IPS DF 6.9 (cell line): ENCODE results near the gene CACNA1E.

Source experiments
- DNase-seq: peaks from one replicate; pipeline ENCODE4 v3.0.0-alpha.2; 2013; ENCODE audit warnings: low read depth, low spot score
- H3K27ac ChIP-seq: one replicate; pipeline ENCODE4 v1.5.1; 2013; ENCODE audit warnings: low read length, control low read depth
- H3K27me3 ChIP-seq: 2 replicates; pipeline ENCODE4 v1.6.1; 2013; ENCODE audit warnings: mild to moderate bottlenecking, low read length; ENCODE audit not compliant: control insufficient read depth, insufficient read depth
- H3K36me3 ChIP-seq: 2 replicates; pipeline ENCODE4 v1.6.1; 2013; ENCODE audit warnings: low read length; ENCODE audit not compliant: control insufficient read depth, insufficient read depth
- H3K4me1 ChIP-seq: 2 replicates; pipeline ENCODE4 v1.6.1; 2013; ENCODE audit warnings: low read length; ENCODE audit not compliant: control insufficient read depth, insufficient read depth
- H3K4me3 ChIP-seq: 2 replicates; pipeline ENCODE4 v1.5.1; 2013; ENCODE audit warnings: mild to moderate bottlenecking, low read length
- H3K9me3 ChIP-seq: 2 replicates; pipeline ENCODE4 v1.6.1; 2013; ENCODE audit warnings: low read length, inconsistent platforms; ENCODE audit not compliant: control insufficient read depth, insufficient read depth
- WGBS: extraction: QIAGEN DNeasy Blood & Tissue Kit; methylation state at CpG from one replicate; pipeline ENCODE4 v1.1.7; 2013; ENCODE audit warnings: mixed read lengths, missing lambda C conversion rate; ENCODE audit not compliant: insufficient read length, insufficient coverage; 5-methylcytosine and 5-hydroxymethylcytosine counted together

The CACNA1E gene

DNA sequence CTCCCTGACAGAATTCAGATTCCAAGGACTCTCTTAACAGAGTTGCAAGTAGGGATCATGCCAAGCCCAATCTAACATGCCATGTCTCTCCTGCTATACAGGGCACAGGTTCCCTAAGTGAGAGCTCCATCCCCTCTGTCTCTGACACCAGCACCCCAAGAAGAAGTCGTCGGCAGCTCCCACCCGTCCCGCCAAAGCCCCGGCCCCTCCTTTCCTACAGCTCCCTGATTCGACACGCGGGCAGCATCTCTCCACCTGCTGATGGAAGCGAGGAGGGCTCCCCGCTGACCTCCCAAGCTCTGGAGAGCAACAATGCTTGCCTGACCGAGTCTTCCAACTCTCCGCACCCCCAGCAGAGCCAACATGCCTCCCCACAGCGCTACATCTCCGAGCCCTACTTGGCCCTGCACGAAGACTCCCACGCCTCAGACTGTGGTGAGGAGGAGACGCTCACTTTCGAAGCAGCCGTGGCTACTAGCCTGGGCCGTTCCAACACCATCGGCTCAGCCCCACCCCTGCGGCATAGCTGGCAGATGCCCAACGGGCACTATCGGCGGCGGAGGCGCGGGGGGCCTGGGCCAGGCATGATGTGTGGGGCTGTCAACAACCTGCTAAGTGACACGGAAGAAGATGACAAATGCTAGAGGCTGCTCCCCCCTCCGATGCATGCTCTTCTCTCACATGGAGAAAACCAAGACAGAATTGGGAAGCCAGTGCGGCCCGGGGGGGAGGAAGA is 315.0 kb downstream of the CACNA1E start:
- WGBS, result no CpG with 5 or more reads among the region's 32 CpGs
- DNase-seq, result no peak
- H3K36me3 ChIP-seq, result no peaks in the 10 kb centered on the region

DNA sequence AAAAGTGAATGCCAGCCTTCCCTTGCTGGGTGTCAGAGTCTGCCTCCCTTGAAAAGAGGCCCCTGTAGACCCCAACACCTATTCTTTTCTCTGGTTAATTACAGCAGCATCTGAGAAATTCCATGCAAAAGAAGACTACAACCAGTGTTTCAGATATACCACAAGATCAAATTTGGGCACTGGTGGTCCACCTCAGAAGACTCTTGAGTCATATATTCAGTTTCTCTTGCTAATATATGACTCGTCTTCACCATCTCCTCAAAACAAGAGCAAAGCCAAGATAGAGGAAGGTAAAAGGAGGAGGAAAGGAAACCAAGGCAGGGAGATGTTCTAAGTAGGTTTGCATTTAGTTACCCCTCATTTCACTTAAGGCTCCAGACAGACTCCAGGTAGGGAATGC is 318.3 kb downstream of the CACNA1E start:
- Histone ChIP-seq H3K27me3 (no peaks in the 10 kb centered on the region), H3K4me3 (no peak overlapping the region), H3K27ac (no peak overlapping the region), H3K36me3 (no peaks in the 10 kb centered on the region), H3K4me1 (peaks cover 2% of the 10 kb centered on the region; the same call in 1 of the 2 replicates), H3K9me3 (no peaks in the 10 kb centered on the region)
- WGBS, result no CpG with 5 or more reads among the region's 1 CpG
- no peak for DNase-seq

More for the DNA sequence above, 315.0 kb downstream of the CACNA1E start:
- Histone ChIP-seq H3K4me1 (no peaks in the 10 kb centered on the region), H3K4me3 (no peak overlapping the region), H3K27ac (no peak overlapping the region), H3K9me3 (no peaks in the 10 kb centered on the region), H3K27me3 (no peaks in the 10 kb centered on the region)

DNA sequence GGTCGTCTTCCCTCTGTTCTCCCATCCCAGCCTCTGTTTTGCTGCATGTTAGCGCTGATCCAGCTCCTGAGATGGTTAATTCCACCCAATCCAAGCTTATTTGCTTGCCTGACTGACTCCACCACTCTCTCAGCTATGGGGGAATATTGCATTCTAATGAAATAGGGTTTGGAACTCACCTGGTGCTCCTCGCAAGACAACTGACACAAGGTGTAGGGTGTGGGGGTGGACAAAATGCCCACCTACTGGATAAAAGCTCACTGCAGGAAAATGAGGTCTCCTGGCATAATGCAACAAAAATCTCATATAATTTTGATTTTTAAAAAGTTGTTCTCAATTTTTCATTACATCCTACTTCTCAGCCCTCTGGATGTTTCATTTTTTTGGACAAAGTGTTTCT is 319.1 kb downstream of the CACNA1E start:
- H3K4me1 ChIP-seq, result peaks cover 2% of the 10 kb centered on the region; the same call in 1 of the 2 replicates
- DNase-seq, result no peak
- no peak overlapping the region for H3K27ac ChIP-seq
- no peaks in the 10 kb centered on the region for H3K9me3 ChIP-seq
- no peaks in the 10 kb centered on the region for H3K36me3 ChIP-seq
- WGBS, result no CpG with 5 or more reads among the region's 3 CpGs
- no peaks in the 10 kb centered on the region for H3K27me3 ChIP-seq
- H3K4me3 ChIP-seq, result no peak overlapping the region

DNA sequence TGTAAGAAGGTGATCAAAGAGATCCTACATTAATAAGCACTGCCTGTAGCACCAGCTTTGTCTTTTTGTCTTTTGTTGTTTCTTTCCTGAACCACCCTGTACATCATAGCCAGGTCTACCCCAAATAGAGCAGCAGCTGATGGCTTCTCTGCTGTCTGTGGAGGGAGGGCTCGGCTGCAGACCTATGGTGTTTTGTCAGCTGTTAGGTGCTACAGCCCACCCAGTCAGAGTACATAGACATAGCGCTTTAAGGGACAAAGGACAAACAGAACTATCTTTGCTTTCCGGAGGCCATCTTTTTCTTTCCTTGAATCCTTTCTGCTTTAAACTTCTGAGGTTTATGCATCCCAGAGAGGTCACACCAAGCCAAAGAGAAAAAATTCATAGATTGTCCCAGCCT is 320.1 kb downstream of the CACNA1E start:
- no CpG with 5 or more reads among the region's 3 CpGs for WGBS
- DNase-seq, result no peak
- Histone ChIP-seq H3K9me3 (no peaks in the 10 kb centered on the region), H3K36me3 (no peaks in the 10 kb centered on the region), H3K4me3 (no peak overlapping the region), H3K27me3 (no peaks in the 10 kb centered on the region), H3K27ac (no peak overlapping the region), H3K4me1 (peaks cover 2% of the 10 kb centered on the region; the same call in 1 of the 2 replicates)

DNA sequence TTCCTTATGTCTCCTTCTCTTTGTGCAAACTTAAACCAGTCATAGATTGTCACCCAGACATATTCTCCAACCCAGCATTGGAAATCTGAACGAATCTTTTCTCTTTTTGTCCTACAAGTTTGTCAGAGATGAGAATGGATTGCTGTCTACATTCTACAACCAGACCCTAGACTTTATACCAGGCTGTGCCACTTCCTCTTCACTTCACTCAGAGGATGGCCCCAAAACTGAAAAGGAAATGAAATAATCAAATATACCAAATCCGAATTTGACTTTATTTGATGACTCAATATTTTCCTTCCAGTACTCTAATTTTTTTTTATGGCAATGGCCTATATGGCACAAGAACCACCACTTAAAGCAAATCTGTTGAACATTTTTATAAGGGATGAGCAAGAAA is 321.7 kb downstream of the CACNA1E start:
- Histone ChIP-seq H3K27ac (no peak overlapping the region), H3K4me1 (peaks cover 2% of the 10 kb centered on the region; the same call in 1 of the 2 replicates), H3K4me3 (no peak overlapping the region), H3K27me3 (no peaks in the 10 kb centered on the region), H3K9me3 (no peaks in the 10 kb centered on the region; the same call in 1 of the 2 replicates), H3K36me3 (no peaks in the 10 kb centered on the region)
- no peak for DNase-seq
- WGBS, result no CpG with 5 or more reads among the region's 2 CpGs

DNA sequence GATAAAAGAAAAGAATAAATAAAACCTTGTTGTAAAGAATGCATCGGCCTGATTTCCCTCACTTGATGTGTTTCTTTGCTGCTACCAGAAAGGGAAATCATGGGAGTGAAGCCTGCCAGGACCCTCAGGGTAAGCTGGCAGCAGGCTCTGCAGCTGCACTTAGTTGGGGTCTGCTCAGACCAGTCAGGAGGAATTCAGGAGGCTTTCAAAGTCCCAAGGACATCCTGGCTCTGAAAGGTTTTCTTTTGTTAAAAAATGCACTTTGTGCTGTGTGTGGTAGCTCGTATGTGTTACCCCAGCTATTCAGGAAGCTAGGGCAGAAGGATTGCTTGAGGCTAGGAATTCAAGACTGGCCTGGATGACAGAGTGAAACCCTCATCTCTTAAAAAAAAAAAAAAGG is 323.4 kb downstream of the CACNA1E start:
- no peaks in the 10 kb centered on the region; the same call in 1 of the 2 replicates for H3K9me3 ChIP-seq
- no peak overlapping the region for H3K4me3 ChIP-seq
- no peak overlapping the region for H3K27ac ChIP-seq
- peaks cover 2% of the 10 kb centered on the region; the same call in 1 of the 2 replicates for H3K4me1 ChIP-seq
- no peak for DNase-seq
- no peaks in the 10 kb centered on the region for H3K36me3 ChIP-seq
- no peaks in the 10 kb centered on the region for H3K27me3 ChIP-seq
- WGBS, result no CpG with 5 or more reads among the region's 2 CpGs

DNA sequence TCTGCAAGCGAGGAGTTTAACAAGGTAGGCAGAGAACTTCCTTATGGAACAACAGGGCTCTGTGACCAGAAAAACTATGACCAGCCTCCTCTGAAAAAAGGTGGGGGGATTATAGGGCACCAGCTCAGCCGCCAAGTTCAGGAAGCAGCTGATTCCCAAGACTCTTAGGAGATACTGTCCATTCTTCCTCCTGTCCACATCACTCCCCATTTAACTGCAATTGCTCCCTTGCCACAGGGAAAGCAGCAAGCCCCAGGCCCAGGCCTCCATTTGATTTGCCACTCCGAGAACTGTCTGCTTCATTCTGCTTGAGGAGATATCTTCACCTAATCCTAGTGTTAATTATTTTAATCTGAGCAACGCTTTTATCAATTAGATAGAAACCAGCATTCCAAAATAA is 323.9 kb downstream of the CACNA1E start:
- no peak for DNase-seq
- peaks cover 2% of the 10 kb centered on the region; the same call in 1 of the 2 replicates for H3K4me1 ChIP-seq
- no peak overlapping the region for H3K4me3 ChIP-seq
- H3K36me3 ChIP-seq, result no peaks in the 10 kb centered on the region
- H3K9me3 ChIP-seq, result no peaks in the 10 kb centered on the region; the same call in 1 of the 2 replicates
- no CpG with 5 or more reads among the region's 4 CpGs for WGBS
- no peak overlapping the region for H3K27ac ChIP-seq
- H3K27me3 ChIP-seq, result no peaks in the 10 kb centered on the region

DNA sequence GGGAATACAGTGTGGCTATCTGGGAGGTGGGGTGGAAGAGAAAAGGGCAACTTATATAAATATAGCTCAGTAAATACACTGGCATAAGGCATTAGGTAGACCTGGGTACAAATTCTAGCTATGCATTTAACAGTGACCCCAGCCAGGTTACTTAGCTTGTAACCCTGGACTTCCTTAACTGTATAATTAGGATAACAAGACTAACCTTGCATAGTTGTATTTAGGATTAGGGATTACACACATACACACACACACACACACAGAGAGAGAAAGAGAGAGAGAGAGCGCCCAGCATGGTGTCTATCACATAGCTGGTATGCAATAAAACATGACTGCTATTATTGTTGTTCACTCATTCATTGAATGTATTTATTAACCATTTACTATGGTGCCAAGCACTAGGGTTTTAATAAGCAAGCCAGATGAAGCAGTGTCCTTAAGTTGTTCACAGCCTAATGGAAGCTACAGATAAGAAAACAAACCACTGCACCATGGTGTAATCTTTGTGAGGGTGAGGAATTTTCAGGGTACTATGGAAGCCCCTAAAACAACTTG is 326.8 kb downstream of the CACNA1E start:
- Histone ChIP-seq H3K4me1 (peaks cover 2% of the 10 kb centered on the region; the same call in 1 of the 2 replicates), H3K27me3 (no peaks in the 10 kb centered on the region), H3K36me3 (no peaks in the 10 kb centered on the region), H3K27ac (no peak overlapping the region), H3K4me3 (no peak overlapping the region), H3K9me3 (no peaks in the 10 kb centered on the region; the same call in 1 of the 2 replicates)
- DNase-seq, result no peak
- WGBS, result no CpG with 5 or more reads among the region's 1 CpG

DNA sequence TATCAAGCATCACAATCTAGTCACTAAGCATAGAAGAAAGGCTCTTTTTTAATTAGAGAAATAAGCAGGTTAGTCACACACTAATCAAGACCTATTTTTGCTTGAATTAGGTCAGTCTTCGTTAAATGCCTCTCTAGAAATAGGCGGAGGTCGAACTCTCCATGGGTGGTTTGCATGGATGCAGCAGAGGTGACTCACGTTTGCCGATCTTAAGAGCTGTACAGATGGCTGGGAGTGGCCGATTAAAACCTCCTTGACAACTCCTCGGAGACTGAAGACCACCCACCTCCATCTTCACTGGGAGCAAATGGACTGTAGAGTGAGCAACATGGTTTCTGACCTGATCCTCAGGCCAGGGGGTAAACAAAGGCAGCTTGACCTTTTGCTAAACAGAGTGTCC is 328.9 kb downstream of the CACNA1E start:
- H3K36me3 ChIP-seq, result no peaks in the 10 kb centered on the region
- no peak for DNase-seq
- no peak overlapping the region for H3K4me3 ChIP-seq
- no peaks in the 10 kb centered on the region for H3K4me1 ChIP-seq
- H3K9me3 ChIP-seq, result no peaks in the 10 kb centered on the region; the same call in 1 of the 2 replicates
- no CpG with 5 or more reads among the region's 7 CpGs for WGBS
- no peaks in the 10 kb centered on the region for H3K27me3 ChIP-seq
- no peak overlapping the region for H3K27ac ChIP-seq

DNA sequence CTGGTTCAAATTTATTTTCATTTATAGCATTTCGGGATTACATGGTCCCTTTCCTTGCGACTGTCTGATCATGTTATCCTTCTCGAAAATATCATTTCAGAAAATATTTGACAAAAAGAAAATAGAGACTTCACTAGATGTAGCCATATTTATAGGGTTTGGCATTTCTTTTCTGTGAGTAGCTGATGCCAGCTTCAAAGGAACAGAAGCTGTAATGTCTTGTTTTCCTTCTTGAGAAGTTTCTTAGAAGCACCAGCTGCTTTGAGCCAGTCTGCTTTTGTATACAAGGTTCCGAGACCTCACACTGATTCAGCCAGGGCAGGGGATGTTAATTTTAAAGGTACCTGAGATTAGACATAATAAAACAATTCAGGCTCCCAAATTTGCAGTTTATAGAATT is 329.9 kb downstream of the CACNA1E start:
- no CpG with 5 or more reads among the region's 4 CpGs for WGBS

More for the DNA sequence above, 329.9 kb downstream of the CACNA1E start:
- no peaks in the 10 kb centered on the region for H3K36me3 ChIP-seq
- no peaks in the 10 kb centered on the region; the same call in 1 of the 2 replicates for H3K9me3 ChIP-seq
- no peak overlapping the region for H3K4me3 ChIP-seq
- H3K27me3 ChIP-seq, result no peaks in the 10 kb centered on the region
- no peak for DNase-seq
- no peaks in the 10 kb centered on the region for H3K4me1 ChIP-seq
- no peak overlapping the region for H3K27ac ChIP-seq
